ENCODE measurements around the gene FLOT1.

GRCh38 chr6:30779850-30780641 lies 37.6 kb upstream of the FLOT1 start:
- TF ChIP-seq CTCF (IDR thresholded peaks at IDR 0.05; ENCODE audit: insufficient read depth, low read length, poor library complexity, severe bottlenecking) (no peak), EZH2phosphoT487 (conservative IDR thresholded peaks at IDR 0.05; ENCODE audit: low read length) (no peak)

Data from SU-DHL-6 (cell line).